ENCODE measurements around the gene GALNS. TPM values are rescaled to one million over a fixed set of nuclear protein-coding genes. Genes with fewer than 3 reads are reported as not detected.
A peak's percentile ranks its signal among the peaks of the same experiment; 100 is the strongest.

The GALNS gene
- total RNA-seq, 2 experiments from 2014 or later = 50.9 to 51.8 TPM

GRCh38 chr16:88813269-88814143 lies 43.2 kb downstream of the GALNS start:
- POLR2A ChIA-PET = interaction anchor here (1.5 to 4.9 kb wide), 6 partner anchors 10 to 388 kb away, joined by 4 to 40 read pairs (median 14); partner anchors contain the start of genes CDT1, GALNS and TRAPPC2L
- Mint-ChIP-seq H3K4me3 (peak overlapping the region; percentile 20), H3K4me1 (peaks cover 10% of the 10 kb centered on the region), H3K9me3 (no peaks in the 10 kb centered on the region), H3K27ac (no peak overlapping the region), H3K27me3 (no peaks in the 10 kb centered on the region), H3K36me3 (peaks cover 5% of the 10 kb centered on the region)
- no peak for ATAC-seq (ENCODE audit: low read depth)
- no peak for DNase-seq

- H3K4me1 Mint-ChIP-seq = peaks cover 14% of the 10 kb centered on the region
- no peaks in the 10 kb centered on the region for H3K9me3 Mint-ChIP-seq
- no peak for DNase-seq
- H3K36me3 Mint-ChIP-seq = peaks cover 8% of the 10 kb centered on the region
- peak overlapping the region; percentile 87 for H3K27ac Mint-ChIP-seq
- ATAC-seq (ENCODE audit: low read depth) = no peak
- peak overlapping the region; percentile 96 for H3K4me3 Mint-ChIP-seq
- POLR2A ChIA-PET = interaction anchor here (0.5 to 4.9 kb wide), 12 partner anchors 9 to 389 kb away, joined by 3 to 40 read pairs (median 8); partner anchors contain the start of genes CDT1, GALNS, PIEZO1 and TRAPPC2L
- no peaks in the 10 kb centered on the region for H3K27me3 Mint-ChIP-seq
Observed at GRCh38 chr16:88812513-88813268, 44.1 kb downstream of the GALNS start.

- Mint-ChIP-seq H3K36me3 (peaks cover 11% of the 10 kb centered on the region), H3K4me3 (peak within 1 kb of the TSS; percentile 96), H3K9me3 (no peaks in the 10 kb centered on the region), H3K27me3 (no peaks in the 10 kb centered on the region), H3K4me1 (peaks cover 14% of the 10 kb centered on the region), H3K27ac (peak within 1 kb of the TSS; percentile 99)
- POLR2A ChIA-PET = interaction anchor here (1.0 to 4.9 kb wide), 17 partner anchors 9 to 406 kb away, joined by 3 to 40 read pairs (median 7); partner anchors contain the start of genes ACSF3, CDT1, GALNS and PIEZO1
- peak; percentile 71 for ATAC-seq (ENCODE audit: low read depth)
- peak; percentile 100 for DNase-seq
Observed at GRCh38 chr16:88811769-88812512, 44.8 kb downstream of the GALNS start, which contains the start of gene APRT. Gene APRT, minus strand, starts transcription at chr16:88811928. Its CDS starts 29 bp downstream, at chr16:88811899.

- no peaks in the 10 kb centered on the region for H3K9me3 Mint-ChIP-seq
- ATAC-seq (ENCODE audit: low read depth) = peak; percentile 60
- POLR2A ChIA-PET = interaction anchor here (0.9 to 4.9 kb wide), 18 partner anchors 8 to 407 kb away, joined by 3 to 40 read pairs (median 6); partner anchors contain the start of genes ACSF3, CDT1, CYBA and PIEZO1
- peak overlapping the region; percentile 96 for H3K4me3 Mint-ChIP-seq
- DNase-seq = peak; percentile 84
- peaks cover 14% of the 10 kb centered on the region for H3K4me1 Mint-ChIP-seq
- peak overlapping the region; percentile 95 for H3K27ac Mint-ChIP-seq
- peaks cover 12% of the 10 kb centered on the region for H3K36me3 Mint-ChIP-seq
- no peaks in the 10 kb centered on the region for H3K27me3 Mint-ChIP-seq
Observed at GRCh38 chr16:88810912-88811768, 45.6 kb downstream of the GALNS start.

GRCh38 chr16:88810166-88810911 lies 46.4 kb downstream of the GALNS start:
- DNase-seq = no peak

GRCh38 chr16:88809676-88810165 lies 47.0 kb downstream of the GALNS start:
- Mint-ChIP-seq H3K9me3 (no peaks in the 10 kb centered on the region), H3K27me3 (no peaks in the 10 kb centered on the region), H3K36me3 (peaks cover 12% of the 10 kb centered on the region), H3K4me3 (peak overlapping the region; percentile 96), H3K27ac (peak overlapping the region; percentile 95), H3K4me1 (peaks cover 14% of the 10 kb centered on the region)
- ATAC-seq (ENCODE audit: low read depth) = no peak
- no peak for DNase-seq
- POLR2A ChIA-PET = interaction anchor here (0.8 to 4.9 kb wide), 9 partner anchors 26 to 408 kb away, joined by 3 to 40 read pairs (median 7); partner anchors contain the start of genes ACSF3, CYBA, ZC3H18 and ZNF778

More at GRCh38 chr16:88810166-88810911, 46.4 kb downstream of the GALNS start:
- POLR2A ChIA-PET = interaction anchor here (0.5 to 4.9 kb wide), 12 partner anchors 26 to 900 kb away, joined by 3 to 40 read pairs (median 5); partner anchors contain the start of genes ACSF3, CYBA, ZC3H18 and ZNF778
- peaks cover 12% of the 10 kb centered on the region for H3K36me3 Mint-ChIP-seq
- H3K9me3 Mint-ChIP-seq = no peaks in the 10 kb centered on the region
- ATAC-seq (ENCODE audit: low read depth) = no peak
- no peaks in the 10 kb centered on the region for H3K27me3 Mint-ChIP-seq
- peak overlapping the region; percentile 96 for H3K4me3 Mint-ChIP-seq
- H3K4me1 Mint-ChIP-seq = peaks cover 14% of the 10 kb centered on the region
- H3K27ac Mint-ChIP-seq = peak overlapping the region; percentile 95

GRCh38 chr16:88809068-88809675 lies 47.6 kb downstream of the GALNS start:
- Mint-ChIP-seq H3K27me3 (no peaks in the 10 kb centered on the region), H3K36me3 (peaks cover 14% of the 10 kb centered on the region), H3K4me1 (peaks cover 14% of the 10 kb centered on the region), H3K27ac (peak overlapping the region; percentile 95), H3K9me3 (no peaks in the 10 kb centered on the region), H3K4me3 (peak overlapping the region; percentile 48)
- ATAC-seq (ENCODE audit: low read depth) (no peak), DNase-seq (no peak)
- POLR2A ChIA-PET = interaction anchor here (0.8 to 4.9 kb wide), 6 partner anchors 25 to 409 kb away, joined by 3 to 40 read pairs (median 8); partner anchors contain the start of genes CYBA and ZNF778

- POLR2A ChIA-PET = no interaction called here
Observed at GRCh38 chr16:88807626-88808453, 48.9 kb downstream of the GALNS start.

GRCh38 chr16:88807142-88807625 lies 49.6 kb downstream of the GALNS start:
- POLR2A ChIA-PET = interaction anchor here (0.9 kb wide), 1 partner anchor 28 kb away, joined by 3 read pairs; no protein-coding TSS in a partner anchor
- peaks cover 14% of the 10 kb centered on the region for H3K36me3 Mint-ChIP-seq
- ATAC-seq (ENCODE audit: low read depth) (no peak), DNase-seq (no peak)
- H3K9me3 Mint-ChIP-seq = no peaks in the 10 kb centered on the region
- H3K4me1 Mint-ChIP-seq = peaks cover 12% of the 10 kb centered on the region
- H3K27ac Mint-ChIP-seq = no peak overlapping the region
- H3K27me3 Mint-ChIP-seq = no peaks in the 10 kb centered on the region
- no peak overlapping the region for H3K4me3 Mint-ChIP-seq

More at GRCh38 chr16:88807626-88808453, 48.9 kb downstream of the GALNS start:
- H3K4me3 Mint-ChIP-seq = peak overlapping the region; percentile 19
- peaks cover 14% of the 10 kb centered on the region for H3K36me3 Mint-ChIP-seq
- DNase-seq (no peak), ATAC-seq (ENCODE audit: low read depth) (no peak)
- H3K27me3 Mint-ChIP-seq = no peaks in the 10 kb centered on the region
- no peaks in the 10 kb centered on the region for H3K9me3 Mint-ChIP-seq
- peak overlapping the region; percentile 60 for H3K27ac Mint-ChIP-seq
- peaks cover 14% of the 10 kb centered on the region for H3K4me1 Mint-ChIP-seq

Data from activated naive CD8-positive, alpha-beta T cell treated with anti-CD3 and anti-CD28 coated beads, Interleukin-2, amount 10 ng/mL, durations not matched to agents 7 days and 5 days (primary cell).